Vagina (tissue), 2 donors: ENCODE data around the gene FAM131C. TPM values are rescaled to one million over a fixed set of nuclear protein-coding genes. Genes with fewer than 3 reads are reported as not detected.

Experiments used
- DNase-seq, 2 donors: peaks; one replicate each; pipeline ENCODE4 v3.0.0-alpha.2; 2017; ENCODE audit errors: extremely low spot score in 2 of 2
- H3K27ac ChIP-seq: fragments of 200-600 bp; sonication (generic); one replicate; pipeline ENCODE4 v1.5.1; 2019
- H3K27me3 ChIP-seq: fragments of 200-600 bp; sonication (generic); one replicate; pipeline ENCODE4 v1.5.1; 2019
- H3K36me3 ChIP-seq, 2 donors: fragments of 200-600 bp; sonication (generic); one replicate each; pipeline ENCODE4 v1.5.1; 2017 to 2019
- H3K4me1 ChIP-seq: fragments of 200-600 bp; sonication (generic); one replicate; pipeline ENCODE4 v1.5.1; 2019
- H3K4me3 ChIP-seq, 2 donors: fragments of 200-600 bp; sonication (generic); 1 replicate in 1 of 2; 2 replicates in 1 of 2; pipeline ENCODE4 v1.5.1; 2016 to 2019
- H3K9me3 ChIP-seq: fragments of 200-600 bp; sonication (generic); one replicate; pipeline ENCODE4 v1.5.1; 2019
- CTCF ChIP-seq, 3 experiments: fragments of 450-650 bp in 2 of 3; fragments of 200-600 bp in 1 of 3; sonication (generic) in 1 of 3; IDR thresholded peaks; one replicate each; pipeline ENCODE4 v1.5.1; 2017 to 2019; ENCODE audit warnings: antibody characterized with exemption in 3 of 3, mild to moderate bottlenecking in 2 of 3, moderate library complexity in 2 of 3
- POLR2A ChIP-seq, 2 donors: fragments of 450-650 bp; IDR thresholded peaks; one replicate each; pipeline ENCODE4 v1.6.1; 2017; ENCODE audit warnings: antibody characterized with exemption in 2 of 2, mild to moderate bottlenecking in 2 of 2, moderate library complexity in 2 of 2
- POLR2AphosphoS5 ChIP-seq, 2 donors: sonication (generic); formaldehyde crosslinking; IDR thresholded peaks; one replicate each; pipeline ENCODE4 v1.9.0; 2017; ENCODE audit warnings: antibody characterized with exemption in 2 of 2, mild to moderate bottlenecking in 2 of 2, low read depth in 1 of 2; ENCODE audit not compliant: insufficient read depth in 1 of 2
- intact Hi-C: fragments of 100-400 bp; cut with DNase I; formaldehyde crosslinking; loops from one replicate; pipeline ENCODE4 v1.15.1; 2023
- total RNA-seq: library from RNA; depleted of rRNA; stranded (reverse); fragments of >200 nt; gene quantifications from one replicate; pipeline ENCODE4 v1.2.3, GENCODE V29; 2016

Gene FAM131C
- total RNA-seq, 1 donor from 2014 or later, result 0.98 TPM

DNA sequence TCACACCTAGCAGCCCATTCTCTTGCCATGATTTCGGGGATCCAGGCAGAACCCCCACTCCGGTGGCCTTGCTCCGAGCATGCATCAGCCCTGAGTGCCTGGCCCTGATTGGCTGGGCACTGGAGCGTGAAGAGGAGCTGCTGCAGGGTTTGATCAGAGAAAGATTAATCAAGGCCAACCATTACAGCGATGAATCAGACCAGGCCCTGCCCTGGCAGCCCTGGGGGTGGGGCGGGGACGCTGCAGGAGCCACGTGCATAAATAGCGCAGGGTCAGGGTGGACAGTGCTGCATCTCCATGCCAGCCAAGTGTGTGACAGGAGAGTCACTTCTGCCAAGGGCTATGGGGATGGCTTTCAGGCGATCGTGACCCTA is 3.4 kb upstream of the FAM131C start:
- no peak for TF ChIP-seq POLR2A (IDR thresholded peaks at IDR 0.05)
- TF ChIP-seq POLR2AphosphoS5 (IDR thresholded peaks at IDR 0.05; ENCODE audit: insufficient read depth in 1 of 2, low read depth in 1 of 2), result no peak
- no peak for TF ChIP-seq CTCF (IDR thresholded peaks at IDR 0.05)
- peak overlapping the region; percentile 75 for H3K27ac ChIP-seq
- no peaks in the 10 kb centered on the region for H3K9me3 ChIP-seq
- H3K36me3 ChIP-seq, result no peaks in the 10 kb centered on the region
- peaks cover 51% of the 10 kb centered on the region for H3K4me1 ChIP-seq
- no peak overlapping the region for H3K4me3 ChIP-seq
- DNase-seq, result no peak
- intact Hi-C loops, result loop anchor here (5.0 to 10.0 kb wide), 2 partner anchors 170 to 288 kb away; partner anchors contain the start of gene SZRD1
- H3K27me3 ChIP-seq, result no peaks in the 10 kb centered on the region

DNA sequence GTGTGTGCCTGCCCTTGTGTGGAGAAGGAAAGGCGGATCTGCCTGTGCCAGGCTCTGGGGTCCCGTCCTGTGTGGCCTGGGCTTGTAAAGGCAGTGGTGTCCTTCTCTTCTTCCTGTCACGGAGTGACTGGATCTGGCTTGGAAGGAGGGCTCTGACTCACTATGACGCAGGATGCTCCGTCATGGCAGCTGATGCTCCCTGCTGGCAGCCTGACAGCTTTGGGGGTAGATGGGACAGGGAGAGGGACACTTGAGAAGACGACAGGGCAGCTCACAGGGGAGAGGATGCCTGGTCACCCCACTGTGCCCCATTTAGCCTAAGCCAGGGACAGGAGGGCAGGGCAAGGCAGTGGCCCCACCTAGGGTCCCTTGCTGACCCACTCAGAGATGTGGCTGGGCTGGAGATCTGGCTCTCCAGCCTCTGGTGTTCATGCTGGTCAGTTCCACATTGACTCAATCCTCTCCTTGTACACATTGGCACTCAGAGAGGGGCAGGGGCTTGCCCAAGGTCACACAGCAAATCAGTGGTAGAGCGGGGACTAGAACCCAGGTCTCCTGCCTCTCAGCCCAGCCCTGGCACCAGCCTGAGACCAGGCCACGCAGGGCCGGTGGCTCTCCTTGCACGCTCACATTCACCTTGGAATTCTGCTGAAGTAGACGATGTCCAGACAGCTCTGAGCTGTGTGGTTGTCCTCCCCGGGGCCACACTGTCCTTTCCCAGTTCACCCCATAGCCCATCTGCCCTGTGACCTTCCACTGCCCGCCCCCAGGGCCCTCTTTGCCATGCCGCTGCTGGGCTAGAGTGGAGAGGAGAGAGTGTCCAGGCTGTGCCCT is 2.8 kb upstream of the FAM131C start:
- Histone ChIP-seq H3K9me3 (no peaks in the 10 kb centered on the region), H3K27me3 (no peaks in the 10 kb centered on the region), H3K27ac (peak overlapping the region; percentile 75), H3K36me3 (no peaks in the 10 kb centered on the region), H3K4me1 (peaks cover 49% of the 10 kb centered on the region), H3K4me3 (no peak overlapping the region)
- peak in 1 of 2 donors; percentile 68 for TF ChIP-seq POLR2AphosphoS5 (IDR thresholded peaks at IDR 0.05; ENCODE audit: insufficient read depth in 1 of 2, low read depth in 1 of 2)
- TF ChIP-seq POLR2A (IDR thresholded peaks at IDR 0.05), result no peak
- intact Hi-C loops, result loop anchor here (5.0 to 10.0 kb wide), 2 partner anchors 171 to 289 kb away; partner anchors contain the start of gene SZRD1
- no peak for DNase-seq

- Histone ChIP-seq H3K27me3 (no peaks in the 10 kb centered on the region), H3K4me1 (peaks cover 49% of the 10 kb centered on the region), H3K9me3 (no peaks in the 10 kb centered on the region), H3K27ac (peak overlapping the region; percentile 75), H3K4me3 (no peak overlapping the region), H3K36me3 (no peaks in the 10 kb centered on the region)
- TF ChIP-seq POLR2A (IDR thresholded peaks at IDR 0.05), result no peak
- no peak for TF ChIP-seq POLR2AphosphoS5 (IDR thresholded peaks at IDR 0.05; ENCODE audit: insufficient read depth in 1 of 2, low read depth in 1 of 2)
- no peak for TF ChIP-seq CTCF (IDR thresholded peaks at IDR 0.05)
- intact Hi-C loops, result loop anchor here (5.0 to 10.0 kb wide), 2 partner anchors 172 to 289 kb away; partner anchors contain the start of gene SZRD1
- DNase-seq, result no peak
Observed at GRCh38 chr1:16075337-16076030, 2.0 kb upstream of the FAM131C start.

GRCh38 chr1:16074217-16074616 is 766 bp upstream of the FAM131C start:
- no peak for TF ChIP-seq POLR2AphosphoS5 (IDR thresholded peaks at IDR 0.05; ENCODE audit: insufficient read depth in 1 of 2, low read depth in 1 of 2)
- TF ChIP-seq CTCF (IDR thresholded peaks at IDR 0.05), result no peak
- no peak for TF ChIP-seq POLR2A (IDR thresholded peaks at IDR 0.05)
- Histone ChIP-seq H3K27me3 (no peaks in the 10 kb centered on the region), H3K9me3 (no peaks in the 10 kb centered on the region), H3K27ac (no peak overlapping the region), H3K4me3 (peak overlapping the region in 1 of 2 donors; percentile 50), H3K36me3 (no peaks in the 10 kb centered on the region), H3K4me1 (peaks cover 43% of the 10 kb centered on the region)
- intact Hi-C loops, result loop anchor here (10.0 kb wide), 1 partner anchor 291 kb away; the partner anchor contains the start of gene SZRD1
- DNase-seq, result no peak

- Histone ChIP-seq H3K27ac (peak overlapping the region; percentile 43), H3K4me1 (peaks cover 38% of the 10 kb centered on the region)
Observed at GRCh38 chr1:16072616-16073484, 601 bp downstream of the FAM131C start.

More at GRCh38 chr1:16072616-16073484, 601 bp downstream of the FAM131C start:
- Histone ChIP-seq H3K9me3 (no peaks in the 10 kb centered on the region), H3K36me3 (no peaks in the 10 kb centered on the region), H3K27me3 (no peaks in the 10 kb centered on the region), H3K4me3 (peak overlapping the region; percentile 44 to 50)
- intact Hi-C loops, result loop anchor here (10.0 kb wide), 1 partner anchor 292 kb away; the partner anchor contains the start of gene SZRD1
- no peak for DNase-seq
- TF ChIP-seq POLR2AphosphoS5 (IDR thresholded peaks at IDR 0.05; ENCODE audit: insufficient read depth in 1 of 2, low read depth in 1 of 2) (no peak), POLR2A (IDR thresholded peaks at IDR 0.05) (no peak), CTCF (IDR thresholded peaks at IDR 0.05) (no peak)
